HCT116 (cell line): ENCODE data around the gene F11R.

Source experiments
- EZH2 ChIP-seq: fragments of 200-600 bp; sonication (generic); IDR thresholded peaks from 2 replicates; pipeline ENCODE4 v1.6.1; 2017; ENCODE audit warnings: antibody characterized with exemption, mixed run types
- POLR2A ChIP-seq: IDR thresholded peaks from 2 replicates; pipeline ENCODE4 v1.7.0; 2011; ENCODE audit warnings: borderline replicate concordance; ENCODE audit not compliant: insufficient read depth, insufficient read length; ENCODE audit errors: extremely low read depth
- SRF ChIP-seq: IDR thresholded peaks from 2 replicates; pipeline ENCODE4 v1.6.1; 2012; ENCODE audit warnings: low read depth
- TF ChIP-seq, protein P1 (sequence below): IDR thresholded peaks from 2 replicates; pipeline ENCODE4 v1.6.1; 2012

DNA sequence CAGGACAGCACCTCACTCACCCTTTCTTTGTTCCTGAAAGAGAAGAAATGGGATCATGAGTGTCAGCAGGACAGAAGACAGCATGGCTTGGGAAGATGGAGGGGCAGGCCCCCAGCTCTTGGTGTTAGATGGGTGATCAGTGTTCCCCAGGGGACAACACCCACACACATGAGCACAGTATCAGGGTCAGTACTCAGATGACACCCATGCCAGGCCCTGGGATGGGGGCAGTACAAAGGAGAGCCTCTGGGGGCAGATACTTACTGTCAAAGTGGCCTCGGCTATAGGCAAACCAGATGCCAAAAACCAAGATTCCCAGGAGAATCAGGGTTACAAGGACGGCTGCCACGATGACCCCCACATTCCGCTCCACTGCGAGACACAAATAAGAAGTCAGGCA, 21.6 kb downstream of the F11R start:
- TF ChIP-seq SRF = no peak
- no peak for TF ChIP-seq EZH2
- TF ChIP-seq POLR2A = no peak
- TF ChIP-seq, protein P1, sequence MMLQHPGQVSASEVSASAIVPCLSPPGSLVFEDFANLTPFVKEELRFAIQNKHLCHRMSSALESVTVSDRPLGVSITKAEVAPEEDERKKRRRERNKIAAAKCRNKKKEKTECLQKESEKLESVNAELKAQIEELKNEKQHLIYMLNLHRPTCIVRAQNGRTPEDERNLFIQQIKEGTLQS = no peak
